HG02970 (cell line): ENCODE results near the gene TGFBR2.

Experiments
- ATAC-seq: cut with Tn5 transposase; IDR thresholded peaks from one replicate; pipeline ENCODE4 v1.9.1; 2021; ENCODE audit warnings: mild to moderate bottlenecking, moderate library complexity, moderate number of reproducible peaks; ENCODE audit not compliant: unreplicated experiment, low FRiP score

Gene TGFBR2

GRCh38 chr3:30671527-30672286, 65.3 kb downstream of the TGFBR2 start:
- no peak for ATAC-seq

- no peak for ATAC-seq
Observed at GRCh38 chr3:30672287-30672735, 65.9 kb downstream of the TGFBR2 start.

GRCh38 chr3:30672959-30673358, 66.6 kb downstream of the TGFBR2 start:
- no peak for ATAC-seq

- ATAC-seq = no peak
Observed at GRCh38 chr3:30673425-30674341, 67.3 kb downstream of the TGFBR2 start.

GRCh38 chr3:30675006-30675405, 68.6 kb downstream of the TGFBR2 start:
- ATAC-seq = no peak

GRCh38 chr3:30675774-30676173, 69.4 kb downstream of the TGFBR2 start:
- ATAC-seq = no peak

GRCh38 chr3:30676424-30677346, 70.3 kb downstream of the TGFBR2 start:
- ATAC-seq = no peak

- no peak for ATAC-seq
Observed at GRCh38 chr3:30677347-30677685, 70.9 kb downstream of the TGFBR2 start.

- ATAC-seq = no peak
Observed at GRCh38 chr3:30679045-30679444, 72.6 kb downstream of the TGFBR2 start.

GRCh38 chr3:30680789-30681648, 74.6 kb downstream of the TGFBR2 start:
- ATAC-seq = no peak

- ATAC-seq = no peak
Observed at GRCh38 chr3:30681649-30682211, 75.3 kb downstream of the TGFBR2 start.

GRCh38 chr3:30682434-30683155, 76.2 kb downstream of the TGFBR2 start:
- no peak for ATAC-seq

GRCh38 chr3:30683769-30684168, 77.4 kb downstream of the TGFBR2 start:
- no peak for ATAC-seq

- no peak for ATAC-seq
Observed at GRCh38 chr3:30684356-30684755, 78.0 kb downstream of the TGFBR2 start.

- ATAC-seq = no peak
Observed at GRCh38 chr3:30685267-30685667, 78.9 kb downstream of the TGFBR2 start.

- no peak for ATAC-seq
Observed at GRCh38 chr3:30686176-30686575, 79.8 kb downstream of the TGFBR2 start.

GRCh38 chr3:30686799-30687198, 80.4 kb downstream of the TGFBR2 start:
- ATAC-seq = no peak

- no peak for ATAC-seq
Observed at GRCh38 chr3:30687930-30688570, 81.6 kb downstream of the TGFBR2 start.
